Brain microvascular endothelial cell (primary cell): ENCODE results near the gene RAMP1.

Source experiments
- DNase-seq: peaks from one replicate; pipeline ENCODE4 v3.0.0-alpha.2; 2020
- H3K27ac ChIP-seq: fragments of 250-450 bp; sonication (Bioruptor Pico); 2 replicates; pipeline ENCODE4 v1.5.1; 2020; ENCODE audit warnings: mild to moderate bottlenecking, moderate library complexity
- H3K27me3 ChIP-seq: fragments of 250-450 bp; sonication (Bioruptor Pico); replicated peaks from 2 replicates; pipeline ENCODE4 v1.5.1; 2020; ENCODE audit warnings: mild to moderate bottlenecking
- H3K36me3 ChIP-seq: fragments of 250-450 bp; sonication (Bioruptor Pico); replicated peaks from 2 replicates; pipeline ENCODE4 v1.5.1; 2020; ENCODE audit warnings: mild to moderate bottlenecking
- H3K4me3 ChIP-seq: 2 replicates; pipeline ENCODE4 v1.5.1; 2011; ENCODE audit warnings: low read depth, mild to moderate bottlenecking, control low read depth, low read length, moderate library complexity
- CTCF ChIP-seq: IDR thresholded peaks from 2 replicates; pipeline ENCODE4 v1.5.1; 2011; ENCODE audit warnings: low read depth, mild to moderate bottlenecking, moderate library complexity, low read length, control low read depth, inconsistent platforms; ENCODE audit errors: missing control alignments
- in situ Hi-C: cut with HindIII; loops from 2 replicates; pipeline ENCODE4 v1.10.0; 2017; ENCODE audit warnings: low sequenced_read_pairs, low pct_ligation_motif_present

RAMP1 gene

DNA sequence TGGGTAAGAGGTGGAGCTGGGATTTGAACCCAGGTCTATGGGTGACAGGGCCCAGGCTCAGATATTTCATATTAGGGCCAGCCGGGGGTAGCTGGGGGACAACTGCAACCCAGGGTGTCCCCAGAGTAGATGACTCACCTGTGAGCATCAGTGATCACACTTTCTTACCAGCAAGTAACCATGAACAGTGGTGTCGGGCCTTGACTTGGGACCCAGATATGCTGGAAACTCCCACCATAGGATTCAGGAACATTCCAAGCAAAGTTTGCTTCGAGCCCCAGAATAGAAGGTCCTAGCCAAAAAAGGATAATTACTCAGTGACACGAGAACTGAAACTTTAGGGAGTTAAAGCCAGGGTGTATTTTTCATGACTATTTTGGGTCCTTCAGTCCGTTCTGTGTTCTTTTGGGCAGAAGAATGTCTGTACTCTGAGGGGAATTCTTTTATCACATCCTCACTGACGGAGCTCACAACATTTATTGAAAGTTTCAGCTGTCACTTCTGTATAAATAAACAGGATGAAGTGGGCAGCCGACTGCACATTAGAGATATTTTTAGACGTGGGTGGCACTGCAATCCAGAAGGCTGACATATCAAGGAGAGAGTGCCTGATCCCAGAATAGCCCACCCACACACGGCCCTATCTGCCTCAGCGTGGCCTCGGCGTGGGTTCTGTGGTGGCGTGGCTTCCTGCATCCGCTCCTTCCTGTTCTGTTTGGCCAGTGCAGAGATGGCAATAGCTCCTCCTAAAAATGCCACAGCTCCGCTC, 45.6 kb downstream of the RAMP1 start:
- Histone ChIP-seq H3K36me3 (no peaks in the 10 kb centered on the region), H3K4me3 (no peak overlapping the region), H3K27ac (peak overlapping the region; percentile 33), H3K27me3 (no peaks in the 10 kb centered on the region)
- in situ Hi-C loops, result no loop called here
- DNase-seq, result peak; percentile 61
- TF ChIP-seq CTCF, result no peak

DNA sequence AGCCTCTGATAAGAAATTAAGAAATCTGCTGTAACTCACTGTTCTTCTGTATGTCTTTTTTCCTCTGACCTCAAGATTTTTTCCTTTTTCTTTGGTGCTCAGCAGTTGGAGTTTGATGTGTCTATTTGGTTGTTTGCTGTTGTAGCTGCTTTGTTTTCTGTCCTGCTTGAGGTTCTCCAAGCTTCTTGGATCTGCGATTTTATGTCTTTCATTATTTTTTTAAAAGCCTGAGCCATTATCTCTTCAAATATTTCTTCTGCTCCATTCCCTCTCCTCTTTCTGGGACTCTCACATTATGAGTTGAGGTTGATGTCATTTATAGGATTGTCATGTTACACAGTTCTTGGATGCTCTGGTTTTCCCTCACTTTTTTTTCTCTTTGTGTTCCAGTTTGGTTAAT, 47.7 kb downstream of the RAMP1 start:
- in situ Hi-C loops, result no loop called here
- DNase-seq, result no peak
- no peak overlapping the region for H3K27ac ChIP-seq

GRCh38 chr2:237909075-237909695, 49.8 kb downstream of the RAMP1 start:
- H3K4me3 ChIP-seq, result no peak overlapping the region
- no peak overlapping the region for H3K27ac ChIP-seq
- in situ Hi-C loops, result no loop called here
- no peak for DNase-seq
- TF ChIP-seq CTCF, result no peak
- no peaks in the 10 kb centered on the region for H3K36me3 ChIP-seq
- H3K27me3 ChIP-seq, result no peaks in the 10 kb centered on the region

More for the DNA sequence above, 47.7 kb downstream of the RAMP1 start:
- TF ChIP-seq CTCF, result no peak
- Histone ChIP-seq H3K27me3 (no peaks in the 10 kb centered on the region), H3K36me3 (no peaks in the 10 kb centered on the region), H3K4me3 (no peak overlapping the region)

DNA sequence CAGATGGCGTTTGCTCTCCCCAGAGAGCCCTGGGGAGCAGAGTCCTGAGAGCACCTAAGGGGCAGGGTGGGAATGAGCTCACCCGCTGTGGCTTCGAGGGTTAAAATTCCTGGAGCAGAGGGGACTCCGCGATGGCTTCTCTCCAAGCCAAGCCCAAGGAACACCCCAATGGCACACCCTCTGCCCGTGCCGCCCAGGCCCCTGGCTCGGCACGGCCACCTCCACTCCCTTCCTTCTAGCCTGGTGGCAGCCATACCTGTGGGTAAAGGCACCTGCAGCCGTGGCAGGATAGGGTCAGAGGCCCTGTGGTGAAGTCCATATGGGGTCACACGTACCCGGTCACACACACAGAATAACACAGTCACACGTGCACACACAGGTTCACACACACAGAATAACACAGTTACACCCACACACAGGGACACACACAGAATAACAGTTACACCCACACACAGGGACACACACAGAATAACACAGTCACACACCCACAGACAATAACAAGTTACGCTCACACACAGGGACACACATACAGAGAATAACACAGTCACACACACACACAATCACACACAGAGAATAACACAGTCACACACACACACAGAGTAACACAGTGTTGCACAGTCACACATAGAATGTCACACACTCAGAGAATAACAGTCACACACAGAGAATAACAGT, 50.5 kb downstream of the RAMP1 start:
- no peak for TF ChIP-seq CTCF
- Histone ChIP-seq H3K27me3 (no peaks in the 10 kb centered on the region), H3K4me3 (no peak overlapping the region), H3K36me3 (no peaks in the 10 kb centered on the region), H3K27ac (no peak overlapping the region)
- in situ Hi-C loops, result no loop called here
- no peak for DNase-seq

GRCh38 chr2:237910576-237911362, 51.3 kb downstream of the RAMP1 start:
- Histone ChIP-seq H3K27me3 (no peaks in the 10 kb centered on the region), H3K27ac (no peak overlapping the region), H3K4me3 (no peak overlapping the region), H3K36me3 (no peaks in the 10 kb centered on the region)
- in situ Hi-C loops, result no loop called here
- TF ChIP-seq CTCF, result no peak
- no peak for DNase-seq
